ENCODE data around the gene NUTM2E.
"Not testable (repeated sequence)": the region's sequence is repeated elsewhere in the genome, so short reads cannot be mapped to it uniquely, and the experiment has no call there.

- not testable (repeated sequence) for TF ChIP-seq POLR2A (IDR thresholded peaks at IDR 0.05; ENCODE audit: low read depth, low read length); POLR2AphosphoS5 (IDR thresholded peaks at IDR 0.05; ENCODE audit: low read depth, low read length); TAF1 (IDR thresholded peaks at IDR 0.05; ENCODE audit: borderline replicate concordance, low read depth, low read length)
Observed at GRCh38 chr10:79787455-79787952, 39.0 kb upstream of the NUTM2E start.

Measured in GM12892 (cell line).